GM12878 (cell line): ENCODE data around the gene SNRPA. TPM values are rescaled to one million over a fixed set of nuclear protein-coding genes. Genes with fewer than 3 reads are reported as not detected.

Experiments
- ATAC-seq: fragments of 200-7000 bp; cut with Tn5 transposase; 3 replicates; pipeline ENCODE4 v1.9.1; 2020; ENCODE audit warnings: mild to moderate bottlenecking, moderate library complexity
- BruUV-seq: library from RNA; stranded (reverse); fragments of 400-500 nt; replicated peaks from 2 replicates; lab custom pipeline; 2021; lab: Mats Ljungman, UMichigan
- CTCF ChIA-PET: fragments of 300-600 bp; sonication (Branson Sonifier 250); formaldehyde crosslinking; extraction: SDS; loops from one replicate; lab custom pipeline; 2021; ENCODE audit warnings: inconsistent platforms; lab: Yijun Ruan, JAX
- POLR2A ChIA-PET: fragments of 350-600 bp; formaldehyde crosslinking; extraction: SDS; loops from one replicate; lab custom pipeline; 2021; ENCODE audit warnings: inconsistent platforms; lab: Charles Lee
- RAD21 ChIA-PET: fragments of 300-600 bp; sonication (Branson Sonifier 250); formaldehyde crosslinking; loops from one replicate; lab custom pipeline; 2023; ENCODE audit warnings: antibody characterized with exemption; ENCODE audit not compliant: unreplicated experiment; lab: Charles Lee
- SMC1A ChIA-PET: fragments of 300-600 bp; sonication (Branson Sonifier 250); formaldehyde crosslinking; loops from one replicate; lab custom pipeline; 2023; ENCODE audit not compliant: unreplicated experiment, uncharacterized antibody; lab: Charles Lee
- DNase-seq: peaks from one replicate; pipeline ENCODE4 v3.0.0-alpha.2; 2011; ENCODE audit warnings: low read depth, low spot score
- FAIRE-seq: peaks from 3 replicates; lab custom pipeline; 2011; peaks lifted over from hg19 to GRCh38; lab: Jason Lieb, UNC
- H2AFZ ChIP-seq: 2 replicates; pipeline ENCODE4 v1.6.0; 2011; ENCODE audit warnings: low read depth, low read length, control low read depth; ENCODE audit not compliant: control insufficient read depth
- H3K27ac ChIP-seq: 2 replicates; pipeline ENCODE4 v1.5.1; 2011; ENCODE audit warnings: control low read depth; ENCODE audit not compliant: control insufficient read depth, insufficient read depth
- H3K27me3 ChIP-seq, 2 experiments: replicated peaks in 1 of 2; 2 replicates each; pipeline versions ENCODE4 v1.6.0 to v1.6.1; 2011; ENCODE audit warnings: low read length in 1 of 2; ENCODE audit not compliant: control insufficient read depth in 2 of 2, insufficient read depth in 2 of 2
- H3K36me3 ChIP-seq, 2 experiments: 2 replicates each; pipeline ENCODE4 v1.5.1; 2011; ENCODE audit warnings: low read length in 1 of 2; ENCODE audit not compliant: control insufficient read depth in 2 of 2, insufficient read depth in 2 of 2
- H3K4me1 ChIP-seq: 2 replicates; pipeline ENCODE4 v1.6.1; 2011; ENCODE audit warnings: mild to moderate bottlenecking, low read length, moderate library complexity, mixed read lengths; ENCODE audit not compliant: control insufficient read depth, insufficient read depth
- H3K4me2 ChIP-seq: 2 replicates; pipeline ENCODE4 v1.6.0; 2011; ENCODE audit warnings: control low read depth; ENCODE audit not compliant: control insufficient read depth, insufficient read depth
- H3K4me3 ChIP-seq: fragments of 200-600 bp; sonication (generic); 2 replicates; pipeline ENCODE4 v1.5.1; 2016
- H3K79me2 ChIP-seq: 2 replicates; pipeline ENCODE4 v1.6.0; 2011; ENCODE audit warnings: low read length; ENCODE audit not compliant: control insufficient read depth, insufficient read depth
- H3K9ac ChIP-seq: 2 replicates; pipeline ENCODE4 v1.8.0; 2011; ENCODE audit warnings: low read length, control low read depth, mixed read lengths; ENCODE audit not compliant: control insufficient read depth, insufficient read depth
- H3K9me3 ChIP-seq: replicated peaks from 3 replicates; pipeline ENCODE4 v1.5.1; 2011; ENCODE audit warnings: mild to moderate bottlenecking, low read length; ENCODE audit not compliant: control insufficient read depth, insufficient read depth
- H4K20me1 ChIP-seq: 2 replicates; pipeline ENCODE4 v1.6.0; 2011; ENCODE audit not compliant: control insufficient read depth, insufficient read depth
- ASH2L ChIP-seq: fragments of 300-600, 200-600 bp; sonication (generic); IDR thresholded peaks from 2 replicates; pipeline ENCODE4 v1.6.1; 2017; ENCODE audit warnings: low read depth, mild to moderate bottlenecking, borderline replicate concordance
- CBFB ChIP-seq: IDR thresholded peaks from 2 replicates; pipeline ENCODE4 v1.6.1; 2016; ENCODE audit warnings: antibody characterized with exemption, low read depth
- CEBPB ChIP-seq, 2 experiments: fragments of 150-350 bp in 1 of 2; IDR thresholded peaks; 2 replicates each; pipeline ENCODE4 v1.6.1; 2012 to 2014; ENCODE audit warnings: low read depth in 2 of 2, low read length in 2 of 2, borderline replicate concordance in 1 of 2, inconsistent platforms in 1 of 2
- SRF ChIP-seq, 2 experiments: IDR thresholded peaks; 2 replicates each; pipeline ENCODE4 v1.6.1; 2011; ENCODE audit warnings: low read depth in 2 of 2, low read length in 2 of 2, mild to moderate bottlenecking in 1 of 2, moderate library complexity in 1 of 2
- WGBS: methylation state at CpG from one replicate; pipeline ENCODE4 v1.1.6; 2016; ENCODE audit warnings: low lambda C conversion rate; ENCODE audit not compliant: insufficient replicate concordance, insufficient coverage; ENCODE audit errors: missing lambda C conversion rate; 5-methylcytosine and 5-hydroxymethylcytosine counted together
- in situ Hi-C: fragments of 300-500 bp; cut with MboI; formaldehyde crosslinking; loops from 9 replicates; pipeline ENCODE4 v1.14.3; 2018; ENCODE audit warnings: mixed read lengths
- intact Hi-C: fragments of 100-400 bp; cut with micrococcal nuclease; formaldehyde crosslinking; loops from one replicate; pipeline ENCODE4 v1.14.2; 2022; ENCODE audit not compliant: unreplicated experiment
- polyA plus RNA-seq, 11 experiments: library from polyadenylated mRNA; depleted of rRNA in 4 of 11; unstranded in 6 of 11; stranded (reverse) in 5 of 11; fragments of >200 nt; fragmentation: Nextera tagmentation in 4 of 11; fragmentation: Illumina TruSeq in 1 of 11; extraction: Ambion mirVana in 4 of 11; extraction: Trizol in 1 of 11; gene quantifications; 1 replicate in 1 of 11; 2 replicates in 10 of 11; pipeline versions ENCODE4 v1.2.1 to v1.2.3, GENCODE V29; 2011 to 2016; ENCODE audit warnings: inconsistent platforms in 2 of 11, missing spikeins in 2 of 11, low read depth in 1 of 11
- total RNA-seq, 4 experiments: library from RNA; depleted of rRNA in 3 of 4; stranded (reverse); fragments of >200 nt in 3 of 4; fragmentation: Illumina TruSeq in 1 of 4; extraction: Trizol in 1 of 4; gene quantifications; 2 replicates each; pipeline versions ENCODE4 v1.2.1 to v1.2.3, GENCODE V29; 2013 to 2021
- TF ChIP-seq, protein P1 (sequence below): fragments of 450-650 bp; formaldehyde crosslinking; IDR thresholded peaks from 2 replicates; pipeline ENCODE4 v1.4.0; 2022; ENCODE audit warnings: mild to moderate bottlenecking, moderate library complexity
- TF ChIP-seq, protein P2 (sequence below), 3 experiments: IDR thresholded peaks in 2 of 3; conservative IDR thresholded peaks in 1 of 3; 2 replicates each; pipeline ENCODE4 v1.5.1; 2011; ENCODE audit warnings: low read depth in 3 of 3, low read length in 3 of 3, mild to moderate bottlenecking in 3 of 3, control low read depth in 2 of 3, moderate library complexity in 2 of 3, inconsistent platforms in 1 of 3, mixed read lengths in 1 of 3; ENCODE audit not compliant: control insufficient read depth in 2 of 3, insufficient read depth in 1 of 3; ENCODE audit errors: extremely low read depth in 1 of 3
- TF ChIP-seq, protein P3 (sequence below): fragments of 150-350 bp; IDR thresholded peaks from 2 replicates; pipeline ENCODE4 v1.6.1; 2016; ENCODE audit warnings: low read depth, low read length

Gene SNRPA
- total and polyA plus RNA-seq, 10 of the 15 experiments (the other 5 are each of a cell fraction or from before 2014, with no cell fraction given) = 14.8 to 299 (median 202) TPM

DNA sequence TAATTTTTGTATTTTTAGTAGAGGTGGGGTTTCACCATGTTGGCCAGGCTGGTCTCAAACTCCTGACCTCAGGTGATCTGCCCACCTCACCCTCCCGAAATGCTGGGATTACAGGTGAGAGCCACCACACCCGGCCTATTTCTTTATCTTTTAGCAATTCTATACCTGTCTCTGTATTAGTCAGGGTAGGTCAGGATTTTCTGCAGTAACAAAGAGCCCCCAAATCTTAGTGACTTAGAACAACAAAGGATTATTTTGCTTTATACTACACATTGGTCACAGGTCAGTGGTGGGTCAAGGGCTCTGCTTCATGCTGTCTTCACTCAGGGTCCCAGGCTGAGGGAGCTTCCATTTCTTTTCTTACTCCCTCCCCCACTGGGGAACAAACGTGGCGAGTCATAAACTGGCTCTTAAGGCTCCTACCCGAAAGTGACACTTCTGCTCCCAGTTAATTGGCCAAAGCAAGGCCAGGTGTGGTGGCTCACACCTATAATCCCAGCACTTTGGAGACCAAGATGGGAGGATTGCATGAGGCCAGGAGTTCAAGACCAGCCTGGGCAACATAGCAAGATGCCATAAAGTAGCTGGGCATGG lies 27.2 kb upstream of the SNRPA start:
- TF ChIP-seq CBFB = no peak
- no peak for TF ChIP-seq CEBPB (IDR thresholded peaks at IDR 0.05; ENCODE audit: borderline replicate concordance in 1 of 2, low read depth in 2 of 2, low read length in 2 of 2)
- TF ChIP-seq, protein P1, sequence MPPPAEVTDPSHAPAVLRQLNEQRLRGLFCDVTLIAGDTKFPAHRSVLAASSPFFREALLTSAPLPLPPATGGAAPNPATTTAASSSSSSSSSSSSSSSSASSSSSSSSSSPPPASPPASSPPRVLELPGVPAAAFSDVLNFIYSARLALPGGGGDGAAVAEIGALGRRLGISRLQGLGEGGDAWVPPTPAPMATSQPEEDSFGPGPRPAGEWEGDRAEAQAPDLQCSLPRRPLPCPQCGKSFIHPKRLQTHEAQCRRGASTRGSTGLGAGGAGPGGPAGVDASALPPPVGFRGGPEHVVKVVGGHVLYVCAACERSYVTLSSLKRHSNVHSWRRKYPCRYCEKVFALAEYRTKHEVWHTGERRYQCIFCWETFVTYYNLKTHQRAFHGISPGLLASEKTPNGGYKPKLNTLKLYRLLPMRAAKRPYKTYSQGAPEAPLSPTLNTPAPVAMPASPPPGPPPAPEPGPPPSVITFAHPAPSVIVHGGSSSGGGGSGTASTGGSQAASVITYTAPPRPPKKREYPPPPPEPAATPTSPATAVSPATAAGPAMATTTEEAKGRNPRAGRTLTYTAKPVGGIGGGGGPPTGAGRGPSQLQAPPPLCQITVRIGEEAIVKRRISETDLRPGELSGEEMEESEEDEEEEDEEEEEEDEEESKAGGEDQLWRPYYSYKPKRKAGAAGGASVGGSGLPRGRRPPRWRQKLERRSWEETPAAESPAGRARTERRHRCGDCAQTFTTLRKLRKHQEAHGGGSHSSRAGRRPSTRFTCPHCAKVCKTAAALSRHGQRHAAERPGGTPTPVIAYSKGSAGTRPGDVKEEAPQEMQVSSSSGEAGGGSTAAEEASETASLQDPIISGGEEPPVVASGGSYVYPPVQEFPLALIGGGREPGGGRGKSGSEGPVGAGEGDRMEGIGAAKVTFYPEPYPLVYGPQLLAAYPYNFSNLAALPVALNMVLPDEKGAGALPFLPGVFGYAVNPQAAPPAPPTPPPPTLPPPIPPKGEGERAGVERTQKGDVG (CRISPR knock-in tag) = no peak
- no peak for TF ChIP-seq SRF (IDR thresholded peaks at IDR 0.05; ENCODE audit: low read depth in 2 of 2, low read length in 2 of 2)
- TF ChIP-seq, protein P2, sequence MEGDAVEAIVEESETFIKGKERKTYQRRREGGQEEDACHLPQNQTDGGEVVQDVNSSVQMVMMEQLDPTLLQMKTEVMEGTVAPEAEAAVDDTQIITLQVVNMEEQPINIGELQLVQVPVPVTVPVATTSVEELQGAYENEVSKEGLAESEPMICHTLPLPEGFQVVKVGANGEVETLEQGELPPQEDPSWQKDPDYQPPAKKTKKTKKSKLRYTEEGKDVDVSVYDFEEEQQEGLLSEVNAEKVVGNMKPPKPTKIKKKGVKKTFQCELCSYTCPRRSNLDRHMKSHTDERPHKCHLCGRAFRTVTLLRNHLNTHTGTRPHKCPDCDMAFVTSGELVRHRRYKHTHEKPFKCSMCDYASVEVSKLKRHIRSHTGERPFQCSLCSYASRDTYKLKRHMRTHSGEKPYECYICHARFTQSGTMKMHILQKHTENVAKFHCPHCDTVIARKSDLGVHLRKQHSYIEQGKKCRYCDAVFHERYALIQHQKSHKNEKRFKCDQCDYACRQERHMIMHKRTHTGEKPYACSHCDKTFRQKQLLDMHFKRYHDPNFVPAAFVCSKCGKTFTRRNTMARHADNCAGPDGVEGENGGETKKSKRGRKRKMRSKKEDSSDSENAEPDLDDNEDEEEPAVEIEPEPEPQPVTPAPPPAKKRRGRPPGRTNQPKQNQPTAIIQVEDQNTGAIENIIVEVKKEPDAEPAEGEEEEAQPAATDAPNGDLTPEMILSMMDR (IDR thresholded peaks at IDR 0.05 in 2 of 3, conservative IDR thresholded peaks at IDR 0.05 in 1 of 3; ENCODE audit: control insufficient read depth in 2 of 3, extremely low read depth in 1 of 3, insufficient read depth in 1 of 3, low read depth in 3 of 3, low read length in 3 of 3) = no peak
- TF ChIP-seq, protein P3, sequence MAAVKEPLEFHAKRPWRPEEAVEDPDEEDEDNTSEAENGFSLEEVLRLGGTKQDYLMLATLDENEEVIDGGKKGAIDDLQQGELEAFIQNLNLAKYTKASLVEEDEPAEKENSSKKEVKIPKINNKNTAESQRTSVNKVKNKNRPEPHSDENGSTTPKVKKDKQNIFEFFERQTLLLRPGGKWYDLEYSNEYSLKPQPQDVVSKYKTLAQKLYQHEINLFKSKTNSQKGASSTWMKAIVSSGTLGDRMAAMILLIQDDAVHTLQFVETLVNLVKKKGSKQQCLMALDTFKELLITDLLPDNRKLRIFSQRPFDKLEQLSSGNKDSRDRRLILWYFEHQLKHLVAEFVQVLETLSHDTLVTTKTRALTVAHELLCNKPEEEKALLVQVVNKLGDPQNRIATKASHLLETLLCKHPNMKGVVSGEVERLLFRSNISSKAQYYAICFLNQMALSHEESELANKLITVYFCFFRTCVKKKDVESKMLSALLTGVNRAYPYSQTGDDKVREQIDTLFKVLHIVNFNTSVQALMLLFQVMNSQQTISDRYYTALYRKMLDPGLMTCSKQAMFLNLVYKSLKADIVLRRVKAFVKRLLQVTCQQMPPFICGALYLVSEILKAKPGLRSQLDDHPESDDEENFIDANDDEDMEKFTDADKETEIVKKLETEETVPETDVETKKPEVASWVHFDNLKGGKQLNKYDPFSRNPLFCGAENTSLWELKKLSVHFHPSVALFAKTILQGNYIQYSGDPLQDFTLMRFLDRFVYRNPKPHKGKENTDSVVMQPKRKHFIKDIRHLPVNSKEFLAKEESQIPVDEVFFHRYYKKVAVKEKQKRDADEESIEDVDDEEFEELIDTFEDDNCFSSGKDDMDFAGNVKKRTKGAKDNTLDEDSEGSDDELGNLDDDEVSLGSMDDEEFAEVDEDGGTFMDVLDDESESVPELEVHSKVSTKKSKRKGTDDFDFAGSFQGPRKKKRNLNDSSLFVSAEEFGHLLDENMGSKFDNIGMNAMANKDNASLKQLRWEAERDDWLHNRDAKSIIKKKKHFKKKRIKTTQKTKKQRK = no peak
- TF ChIP-seq ASH2L = no peak
- peaks cover 11% of the 10 kb centered on the region for H3K4me1 ChIP-seq
- in situ Hi-C loops (no loop called here), intact Hi-C loops (no loop called here)
- SMC1A ChIA-PET = no interaction called here
- H3K27ac ChIP-seq = no peak overlapping the region
- RAD21 ChIA-PET = interaction anchor here (1.3 kb wide), 1 partner anchor 31 kb away, joined by 3 read pairs; no protein-coding TSS in a partner anchor
- DNase-seq = no peak
- peaks cover 9% of the 10 kb centered on the region for H3K79me2 ChIP-seq
- H4K20me1 ChIP-seq = no peaks in the 10 kb centered on the region
- 98% methylated on average over 5 of the region's 5 CpGs for WGBS
- no peaks in the 10 kb centered on the region; a peak in 3 of 4 replicates for H3K36me3 ChIP-seq
- no peak for FAIRE-seq
- no peaks in the 10 kb centered on the region for H3K27me3 ChIP-seq
- CTCF ChIA-PET = no interaction called here
- ATAC-seq = no peak
- no peak overlapping the region for H2AFZ ChIP-seq
- H3K9ac ChIP-seq = no peak overlapping the region
- no TSS peak for BruUV-seq
- no peaks in the 10 kb centered on the region for H3K9me3 ChIP-seq
- POLR2A ChIA-PET = no interaction called here
- no peak overlapping the region for H3K4me3 ChIP-seq
- H3K4me2 ChIP-seq = no peak overlapping the region
